Right atrium auricular region (tissue), 2 donors: ENCODE results near the gene MAN1A2. TPM values are rescaled to one million over a fixed set of nuclear protein-coding genes. Genes with fewer than 3 reads are reported as not detected.

Experiments
- DNase-seq: peaks from one replicate; pipeline ENCODE4 v3.0.0-alpha.2; 2019; ENCODE audit warnings: low spot score
- H3K27ac ChIP-seq, 2 donors: fragments of 200-600 bp; sonication (generic); 1 replicate in 1 of 2; 2 replicates in 1 of 2; pipeline ENCODE4 v1.5.1; 2016 to 2019
- H3K27me3 ChIP-seq, 2 donors: fragments of 200-600 bp; sonication (generic); one replicate each; pipeline versions ENCODE4 v1.5.1 to v1.6.0; 2017 to 2019
- H3K36me3 ChIP-seq: fragments of 200-600 bp; sonication (generic); one replicate; pipeline ENCODE4 v1.5.1; 2016
- H3K4me1 ChIP-seq, 2 donors: fragments of 200-600 bp; sonication (generic); one replicate each; pipeline versions ENCODE4 v1.5.1 to v1.6.0; 2017 to 2019
- H3K4me3 ChIP-seq, 2 donors: fragments of 200-600 bp; sonication (generic); 1 replicate in 1 of 2; 2 replicates in 1 of 2; pipeline ENCODE4 v1.5.1; 2017 to 2019; ENCODE audit warnings: mild to moderate bottlenecking in 1 of 2, moderate library complexity in 1 of 2
- H3K9me3 ChIP-seq, 2 donors: fragments of 200-600 bp; sonication (generic); one replicate each; pipeline ENCODE4 v1.5.1; 2019
- CTCF ChIP-seq, 2 donors: fragments of 200-600 bp; sonication (generic); IDR thresholded peaks; one replicate each; pipeline ENCODE4 v1.5.1; 2019; ENCODE audit warnings: antibody characterized with exemption in 2 of 2
- total RNA-seq, 2 donors: library from RNA; depleted of rRNA; stranded (reverse); fragments of >200 nt; gene quantifications; one replicate each; pipeline ENCODE4 v1.1.0, GENCODE V29; 2016

The MAN1A2 gene
- total RNA-seq, 2 donors from 2014 or later, result 26.7 to 52.7 TPM

DNA sequence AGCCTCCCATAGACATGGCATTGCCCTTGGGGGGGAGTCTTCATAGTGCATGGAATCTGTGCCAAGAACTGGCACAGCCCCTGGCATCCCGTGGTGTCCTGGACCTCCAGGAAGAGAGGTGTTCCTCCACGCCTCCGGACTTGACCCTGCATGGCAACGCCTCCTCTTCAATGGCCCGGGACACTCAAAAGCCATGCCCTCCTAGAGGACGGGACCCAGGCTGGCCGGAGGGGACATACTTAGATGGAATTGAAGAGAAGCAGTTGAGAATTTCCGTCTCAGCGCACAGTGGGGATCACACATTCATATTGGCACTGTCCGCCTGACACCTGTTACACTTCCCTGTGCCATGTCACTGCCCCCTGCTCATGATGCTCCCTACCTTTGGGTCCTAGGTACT is 200.2 kb downstream of the MAN1A2 start:
- DNase-seq, result peak; percentile 50

GRCh38 chr1:117567976-117568375 is 200.7 kb downstream of the MAN1A2 start:
- Histone ChIP-seq H3K4me3 (no peak overlapping the region), H3K27me3 (no peaks in the 10 kb centered on the region), H3K36me3 (no peaks in the 10 kb centered on the region), H3K9me3 (no peaks in the 10 kb centered on the region), H3K4me1 (no peaks in the 10 kb centered on the region), H3K27ac (no peak overlapping the region)
- no peak for TF ChIP-seq CTCF (IDR thresholded peaks at IDR 0.05)
- DNase-seq, result peak; percentile 16

More for the DNA sequence above, 200.2 kb downstream of the MAN1A2 start:
- no peaks in the 10 kb centered on the region for H3K36me3 ChIP-seq
- H3K27ac ChIP-seq, result no peak overlapping the region
- no peak for TF ChIP-seq CTCF (IDR thresholded peaks at IDR 0.05)
- no peak overlapping the region for H3K4me3 ChIP-seq
- H3K9me3 ChIP-seq, result no peaks in the 10 kb centered on the region
- no peaks in the 10 kb centered on the region for H3K4me1 ChIP-seq
- no peaks in the 10 kb centered on the region for H3K27me3 ChIP-seq

GRCh38 chr1:117568999-117569398 is 201.8 kb downstream of the MAN1A2 start:
- H3K4me3 ChIP-seq, result no peak overlapping the region
- no peak for TF ChIP-seq CTCF (IDR thresholded peaks at IDR 0.05)
- H3K36me3 ChIP-seq, result no peaks in the 10 kb centered on the region
- no peaks in the 10 kb centered on the region for H3K9me3 ChIP-seq
- H3K27ac ChIP-seq, result no peak overlapping the region
- no peaks in the 10 kb centered on the region for H3K27me3 ChIP-seq
- DNase-seq, result peak; percentile 18
- no peaks in the 10 kb centered on the region for H3K4me1 ChIP-seq

DNA sequence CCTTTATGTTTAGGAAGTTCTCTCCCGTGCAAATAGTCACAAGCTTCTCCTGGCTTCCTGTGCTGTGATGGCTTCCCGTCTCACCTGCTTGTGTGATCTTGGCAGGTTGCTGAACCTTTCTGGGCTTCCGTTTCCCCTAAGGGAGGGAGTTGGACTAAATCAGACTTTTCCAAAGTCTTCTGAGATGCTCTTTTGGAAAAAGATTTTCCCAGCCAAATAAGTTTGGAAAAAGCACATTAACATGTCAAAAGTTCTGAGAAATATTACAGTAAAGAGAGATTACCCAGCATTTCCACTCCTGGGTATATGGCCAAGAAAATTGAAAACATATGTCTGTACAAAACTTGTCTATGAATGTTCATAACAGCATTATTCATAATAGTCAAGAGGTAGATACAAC is 202.6 kb downstream of the MAN1A2 start:
- no peaks in the 10 kb centered on the region for H3K9me3 ChIP-seq
- no peak overlapping the region for H3K4me3 ChIP-seq
- no peaks in the 10 kb centered on the region for H3K27me3 ChIP-seq
- no peaks in the 10 kb centered on the region for H3K36me3 ChIP-seq
- no peak for TF ChIP-seq CTCF (IDR thresholded peaks at IDR 0.05)
- peak; percentile 13 for DNase-seq
- no peak overlapping the region for H3K27ac ChIP-seq
- H3K4me1 ChIP-seq, result no peaks in the 10 kb centered on the region

DNA sequence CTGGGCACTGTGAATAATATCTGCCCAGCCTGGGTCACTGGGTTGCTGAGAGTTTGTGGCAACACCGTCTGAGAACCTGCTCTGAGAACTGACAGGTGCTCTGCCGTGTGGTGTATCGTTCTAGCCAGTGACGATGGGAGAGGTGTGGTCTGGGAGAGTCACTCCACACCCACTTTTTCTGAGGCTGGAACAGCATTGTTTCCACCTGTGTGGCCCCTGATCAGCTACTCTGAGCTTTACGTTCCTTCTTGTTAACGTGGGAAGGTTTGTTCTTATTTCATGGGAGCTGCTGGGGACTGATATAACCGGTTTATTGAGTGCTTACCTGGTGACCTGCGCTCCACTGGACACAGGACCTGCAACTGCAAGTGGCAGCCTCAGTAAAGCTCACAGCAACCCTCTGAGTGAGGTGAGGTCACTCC is 203.8 kb downstream of the MAN1A2 start:
- H3K27me3 ChIP-seq, result no peaks in the 10 kb centered on the region
- no peak for TF ChIP-seq CTCF (IDR thresholded peaks at IDR 0.05)
- H3K36me3 ChIP-seq, result no peaks in the 10 kb centered on the region
- DNase-seq, result no peak
- no peak overlapping the region for H3K4me3 ChIP-seq
- no peaks in the 10 kb centered on the region for H3K9me3 ChIP-seq
- H3K4me1 ChIP-seq, result no peaks in the 10 kb centered on the region
- H3K27ac ChIP-seq, result no peak overlapping the region

- Histone ChIP-seq H3K27ac (no peak overlapping the region), H3K36me3 (no peaks in the 10 kb centered on the region), H3K9me3 (no peaks in the 10 kb centered on the region), H3K27me3 (no peaks in the 10 kb centered on the region), H3K4me3 (no peak overlapping the region), H3K4me1 (no peaks in the 10 kb centered on the region)
- no peak for TF ChIP-seq CTCF (IDR thresholded peaks at IDR 0.05)
- no peak for DNase-seq
Observed at GRCh38 chr1:117571496-117571895, 204.2 kb downstream of the MAN1A2 start.
